Activated naive CD4-positive, alpha-beta T cell treated with anti-CD3 and anti-CD28 coated beads, Interleukin-2, amount 10 ng/mL, durations not matched to agents 7 days and 5 days (primary cell): Measurements from ENCODE around the gene PIGU.
A peak's percentile ranks its signal among the peaks of the same experiment; 100 is the strongest.

Experiments
- CTCF ChIA-PET: fragments of 350-600 bp; sonication (Branson Sonifier 250); formaldehyde crosslinking; loops from one replicate; lab custom pipeline; 2021; ENCODE audit warnings: antibody characterized with exemption; lab: Charles Lee
- DNase-seq: peaks from one replicate; pipeline ENCODE4 v3.0.0-alpha.2; 2020
- H3K27ac Mint-ChIP-seq: one replicate; pipeline ENCODE4 v1.8.0; 2021; ENCODE audit warnings: mild to moderate bottlenecking, moderate library complexity, mixed read lengths
- H3K27me3 Mint-ChIP-seq: one replicate; pipeline ENCODE4 v1.8.0; 2021; ENCODE audit warnings: mild to moderate bottlenecking, mixed read lengths
- H3K36me3 Mint-ChIP-seq: one replicate; pipeline ENCODE4 v1.8.0; 2021; ENCODE audit warnings: mixed read lengths
- H3K4me1 Mint-ChIP-seq: one replicate; pipeline ENCODE4 v1.8.0; 2021; ENCODE audit warnings: mixed read lengths
- H3K4me3 Mint-ChIP-seq: one replicate; pipeline ENCODE4 v1.8.0; 2021; ENCODE audit warnings: mild to moderate bottlenecking, moderate library complexity, mixed read lengths
- H3K9me3 Mint-ChIP-seq: one replicate; pipeline ENCODE4 v1.8.0; 2021; ENCODE audit warnings: mixed read lengths

The PIGU gene

DNA sequence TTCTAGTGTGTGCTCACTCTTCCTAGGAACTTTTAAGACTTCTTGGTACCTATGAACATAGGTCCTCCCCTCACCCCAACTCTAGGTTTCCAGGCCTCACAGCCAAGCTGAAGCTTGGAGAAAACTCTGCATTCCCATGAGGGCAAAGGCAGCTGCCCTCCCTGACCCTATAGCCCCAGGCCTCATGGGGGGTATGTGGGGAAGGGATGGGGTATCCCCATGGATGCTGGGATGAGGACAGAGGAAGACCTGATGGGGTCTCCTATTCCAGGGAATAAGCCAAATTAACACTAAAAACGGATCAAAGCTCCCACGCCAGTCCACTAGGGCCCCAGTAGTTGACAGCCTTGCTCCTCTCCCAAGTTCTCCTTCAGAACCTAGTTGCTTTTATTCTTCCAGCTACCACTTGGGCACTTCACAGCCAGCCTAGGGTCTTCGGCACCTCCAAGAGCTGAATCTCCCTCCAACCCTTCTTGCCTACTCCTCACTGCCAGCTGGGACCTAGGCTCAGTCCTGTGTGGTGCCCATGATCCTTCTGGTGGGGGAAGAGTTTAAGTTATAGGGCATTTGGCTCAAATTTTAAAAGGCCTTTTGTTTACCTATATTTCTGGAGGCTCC lies 35.0 kb upstream of the PIGU start:
- no peak overlapping the region for H3K27ac Mint-ChIP-seq
- CTCF ChIA-PET, result interaction anchor here (0.8 to 1.4 kb wide), 2 partner anchors 173 to 399 kb away, joined by 3 to 4 read pairs; no protein-coding TSS in a partner anchor
- peaks cover 20% of the 10 kb centered on the region for H3K4me1 Mint-ChIP-seq
- H3K27me3 Mint-ChIP-seq, result peaks cover 18% of the 10 kb centered on the region
- no peaks in the 10 kb centered on the region for H3K9me3 Mint-ChIP-seq
- no peak for DNase-seq
- H3K4me3 Mint-ChIP-seq, result no peak overlapping the region
- H3K36me3 Mint-ChIP-seq, result peaks cover 11% of the 10 kb centered on the region

DNA sequence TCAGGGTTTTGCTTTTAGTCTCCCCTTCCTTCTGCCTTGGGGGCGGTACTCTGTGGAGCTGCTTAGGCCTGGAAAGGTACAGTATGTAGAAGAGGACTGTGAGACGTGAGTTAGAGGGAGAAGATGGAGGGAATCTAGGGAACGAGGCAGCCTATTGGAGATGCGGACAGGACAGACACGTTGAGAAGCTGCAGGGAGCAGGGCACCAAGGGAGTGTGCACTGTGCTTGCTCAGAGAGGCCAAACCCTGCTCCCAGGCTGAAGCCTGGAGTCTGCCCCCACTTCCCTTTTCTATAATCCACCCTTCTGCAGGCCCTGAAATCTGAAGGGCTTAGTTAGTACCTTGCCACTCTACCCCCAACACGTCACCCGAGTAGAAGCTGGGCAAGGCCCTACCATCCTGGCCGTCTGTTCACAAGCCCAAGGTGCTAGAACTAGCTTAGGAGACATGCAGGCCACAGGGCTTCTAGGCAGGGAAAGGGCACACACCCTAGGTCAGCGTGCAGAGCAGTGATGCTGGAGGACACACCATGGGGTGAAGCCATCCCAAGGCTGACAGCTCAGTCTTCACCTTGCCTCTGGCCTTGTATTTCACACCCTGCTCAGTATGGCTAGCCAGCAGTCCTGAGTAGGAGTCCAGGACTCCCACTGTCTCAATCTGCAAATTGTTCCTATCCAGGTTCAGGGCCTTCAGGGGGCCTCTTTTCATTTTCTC lies 34.1 kb upstream of the PIGU start:
- Mint-ChIP-seq H3K27ac (no peak overlapping the region), H3K36me3 (peaks cover 11% of the 10 kb centered on the region), H3K9me3 (no peaks in the 10 kb centered on the region), H3K4me1 (peaks cover 29% of the 10 kb centered on the region), H3K4me3 (peak overlapping the region; percentile 77), H3K27me3 (peaks cover 24% of the 10 kb centered on the region)
- CTCF ChIA-PET, result interaction anchor here (1.0 to 1.4 kb wide), 4 partner anchors 58 to 398 kb away, joined by 3 to 5 read pairs (median 4); no protein-coding TSS in a partner anchor
- no peak for DNase-seq

DNA sequence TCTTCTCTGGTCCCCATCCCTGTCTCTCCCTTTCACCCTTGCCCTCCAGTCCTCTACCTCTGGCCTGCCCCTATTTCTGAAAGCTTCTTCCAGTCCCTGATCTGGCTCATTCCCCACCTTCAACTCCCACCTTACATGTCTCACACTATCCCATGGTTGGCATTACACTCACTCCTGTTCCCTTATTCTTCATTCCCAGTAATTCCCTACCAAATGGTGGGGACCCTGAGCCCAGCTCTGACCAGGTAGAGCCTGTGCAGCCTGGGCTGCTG lies 33.6 kb upstream of the PIGU start:
- peak overlapping the region; percentile 1 for H3K27ac Mint-ChIP-seq
- peaks cover 11% of the 10 kb centered on the region for H3K36me3 Mint-ChIP-seq
- CTCF ChIA-PET, result interaction anchor here (1.0 to 1.3 kb wide), 3 partner anchors 59 to 396 kb away, joined by 3 to 5 read pairs (median 3); no protein-coding TSS in a partner anchor
- DNase-seq, result no peak
- peak overlapping the region; percentile 77 for H3K4me3 Mint-ChIP-seq
- peaks cover 27% of the 10 kb centered on the region for H3K27me3 Mint-ChIP-seq
- no peaks in the 10 kb centered on the region for H3K9me3 Mint-ChIP-seq
- H3K4me1 Mint-ChIP-seq, result peaks cover 32% of the 10 kb centered on the region

DNA sequence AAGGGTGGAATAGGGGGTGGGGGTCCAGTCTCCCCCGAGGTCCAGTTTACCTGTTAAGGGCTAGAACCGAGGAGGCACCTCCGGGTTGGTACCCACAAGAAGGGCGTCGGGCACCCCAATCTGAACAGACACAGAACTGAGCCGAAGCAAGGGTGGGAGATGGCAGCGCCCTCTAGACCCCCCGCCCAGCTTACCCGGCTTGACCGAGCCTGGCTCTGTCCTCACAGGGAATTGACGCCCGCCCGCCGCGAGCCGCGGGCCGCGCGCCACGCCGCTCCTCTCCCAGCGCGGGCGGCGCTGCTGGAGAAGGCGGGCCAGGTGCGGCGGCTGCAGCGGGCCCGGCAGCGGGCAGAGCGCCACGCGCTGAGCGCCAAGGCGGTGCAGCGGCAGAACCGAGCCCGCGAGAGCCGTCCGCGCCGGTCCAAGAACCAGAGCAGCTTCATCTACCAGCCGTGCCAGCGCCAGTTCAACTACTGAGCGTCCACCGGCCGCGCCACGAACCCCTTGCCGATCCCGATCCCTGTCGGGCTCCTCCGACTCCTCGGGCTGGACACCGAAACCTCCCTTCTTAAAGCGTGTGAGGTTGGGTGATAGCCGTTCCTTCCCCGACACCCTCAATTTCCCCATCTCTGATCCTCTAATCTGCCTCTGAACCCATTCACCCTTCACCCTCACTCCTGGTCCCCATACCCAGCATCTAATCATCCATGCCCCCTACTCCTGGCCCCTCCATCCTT lies 33.1 kb upstream of the PIGU start:
- peaks cover 8% of the 10 kb centered on the region for H3K36me3 Mint-ChIP-seq
- peak overlapping the region; percentile 87 for H3K27ac Mint-ChIP-seq
- CTCF ChIA-PET, result interaction anchor here (1.0 to 1.7 kb wide), 4 partner anchors 59 to 398 kb away, joined by 3 to 5 read pairs (median 4); no protein-coding TSS in a partner anchor
- DNase-seq, result no peak
- no peaks in the 10 kb centered on the region for H3K9me3 Mint-ChIP-seq
- H3K27me3 Mint-ChIP-seq, result peaks cover 28% of the 10 kb centered on the region
- peak overlapping the region; percentile 80 for H3K4me3 Mint-ChIP-seq
- H3K4me1 Mint-ChIP-seq, result peaks cover 37% of the 10 kb centered on the region

DNA sequence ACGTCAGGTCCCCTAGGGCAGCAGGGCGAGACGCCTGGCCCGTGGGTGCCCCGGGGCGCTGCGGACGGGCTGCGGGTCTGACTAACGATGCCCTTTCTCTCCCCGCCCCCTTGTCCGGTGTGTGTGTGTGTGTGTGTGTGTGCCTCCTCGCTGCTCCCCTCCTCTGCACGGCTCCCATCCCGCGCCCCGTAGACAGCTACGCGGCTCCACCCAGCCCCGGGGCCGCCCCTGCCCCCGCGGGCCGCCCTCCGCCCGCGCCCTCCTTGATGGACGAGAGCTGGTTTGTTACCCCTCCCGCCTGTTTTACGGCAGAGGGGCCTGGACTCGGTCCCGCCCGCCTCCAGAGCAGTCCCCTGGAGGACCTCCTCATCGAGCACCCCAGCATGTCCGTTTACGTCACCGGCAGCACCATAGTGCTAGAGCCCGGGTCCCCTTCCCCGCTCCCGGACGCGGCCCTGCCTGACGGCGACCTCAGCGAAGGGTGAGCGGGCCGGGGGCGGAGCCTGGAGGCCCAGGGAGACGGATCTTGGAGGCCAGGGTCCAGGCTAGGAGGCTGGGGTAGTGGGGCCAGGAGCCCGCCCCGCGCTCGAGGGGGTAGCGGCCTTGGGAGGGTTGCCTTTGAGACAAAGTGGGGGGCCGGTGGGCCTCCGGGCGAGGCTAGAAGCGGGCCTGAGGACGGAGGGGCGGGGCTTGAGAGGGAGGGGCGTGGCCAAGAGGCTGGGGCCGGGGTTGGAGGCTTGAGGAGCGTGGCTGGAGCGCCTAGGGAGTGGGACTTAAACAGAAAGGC lies 32.3 kb upstream of the PIGU start:
- Mint-ChIP-seq H3K27me3 (peaks cover 32% of the 10 kb centered on the region), H3K4me3 (peak overlapping the region; percentile 80), H3K36me3 (peaks cover 5% of the 10 kb centered on the region), H3K9me3 (no peaks in the 10 kb centered on the region), H3K27ac (peak overlapping the region; percentile 87), H3K4me1 (peaks cover 43% of the 10 kb centered on the region)
- peak; percentile 89 for DNase-seq
- CTCF ChIA-PET, result interaction anchor here (1.0 to 5.2 kb wide), 4 partner anchors 33 to 397 kb away, joined by 3 to 63 read pairs (median 6); partner anchors contain the start of gene PIGU

DNA sequence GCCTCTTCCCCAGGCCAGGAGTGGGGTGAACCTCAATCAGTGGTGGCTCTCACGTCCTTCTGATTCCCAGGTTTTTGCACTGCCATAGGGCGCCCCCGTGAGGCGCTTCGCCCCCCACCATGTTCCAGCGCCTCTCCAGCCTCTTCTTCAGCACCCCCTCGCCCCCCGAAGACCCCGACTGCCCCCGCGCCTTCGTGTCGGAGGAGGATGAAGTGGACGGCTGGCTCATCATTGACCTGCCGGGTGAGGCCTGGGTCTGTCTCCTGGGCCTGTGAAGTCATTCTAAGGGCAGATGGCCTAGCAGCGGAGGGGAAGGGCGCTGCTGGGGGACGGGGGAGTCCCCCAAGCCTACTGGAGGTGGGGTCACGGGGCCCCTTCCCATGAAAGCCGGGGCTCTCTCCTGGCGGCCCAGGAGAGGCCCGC lies 31.7 kb upstream of the PIGU start:
- Mint-ChIP-seq H3K27me3 (peaks cover 35% of the 10 kb centered on the region), H3K4me1 (peaks cover 45% of the 10 kb centered on the region), H3K36me3 (peaks cover 5% of the 10 kb centered on the region)

DNA sequence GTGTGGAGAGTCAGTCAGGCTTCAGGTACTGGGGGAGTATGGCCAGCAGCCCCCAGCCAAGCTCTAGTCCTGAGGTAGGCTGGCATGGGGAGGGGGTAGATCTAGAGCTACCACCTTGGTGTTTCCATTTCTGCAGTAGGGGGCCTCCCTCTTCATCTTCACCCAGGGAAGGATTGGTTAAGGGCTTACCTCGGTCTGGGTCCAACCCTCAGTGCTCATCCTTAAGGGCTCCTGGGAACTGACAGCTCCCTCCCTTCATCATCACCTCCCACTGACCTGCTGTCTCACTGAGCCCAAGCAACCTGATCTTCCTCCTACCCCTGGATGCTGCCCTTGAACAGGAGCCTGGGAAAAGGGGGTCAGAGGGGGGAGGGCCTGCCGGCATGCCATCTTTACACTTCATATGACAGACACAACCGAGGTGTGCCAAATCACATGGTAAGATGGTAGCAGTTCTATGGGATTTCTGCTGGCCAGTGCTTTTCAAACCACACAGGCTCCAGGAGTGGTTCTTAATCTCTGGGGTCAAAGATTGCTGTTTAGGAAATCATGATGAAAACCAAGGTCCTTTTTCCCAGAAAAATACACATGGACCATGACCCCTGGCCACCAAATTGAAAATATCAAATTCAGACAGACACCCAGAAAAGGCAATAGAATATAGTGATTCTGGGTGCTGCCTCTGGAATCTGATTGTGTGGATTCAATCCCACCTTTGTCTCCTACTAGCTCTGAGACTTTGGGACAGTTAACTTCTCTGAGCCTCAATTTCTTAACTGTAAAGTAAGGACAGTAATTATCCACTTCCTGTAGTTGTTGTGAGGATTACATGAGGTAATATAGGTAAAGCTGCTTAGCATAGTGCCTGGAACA lies 30.3 kb upstream of the PIGU start:
- CTCF ChIA-PET, result interaction anchor here (1.0 to 6.1 kb wide), 11 partner anchors 23 to 395 kb away, joined by 3 to 63 read pairs (median 4); partner anchors contain the start of gene MAP1LC3A
- peaks cover 54% of the 10 kb centered on the region for H3K4me1 Mint-ChIP-seq
- no peak overlapping the region for H3K4me3 Mint-ChIP-seq

More for the DNA sequence above, 31.7 kb upstream of the PIGU start:
- Mint-ChIP-seq H3K4me3 (peak overlapping the region; percentile 80), H3K27ac (peak overlapping the region; percentile 87), H3K9me3 (no peaks in the 10 kb centered on the region)
- DNase-seq, result peak; percentile 73
- CTCF ChIA-PET, result interaction anchor here (0.8 to 6.1 kb wide), 11 partner anchors 20 to 452 kb away, joined by 3 to 63 read pairs (median 3); partner anchors contain the start of gene PIGU

DNA sequence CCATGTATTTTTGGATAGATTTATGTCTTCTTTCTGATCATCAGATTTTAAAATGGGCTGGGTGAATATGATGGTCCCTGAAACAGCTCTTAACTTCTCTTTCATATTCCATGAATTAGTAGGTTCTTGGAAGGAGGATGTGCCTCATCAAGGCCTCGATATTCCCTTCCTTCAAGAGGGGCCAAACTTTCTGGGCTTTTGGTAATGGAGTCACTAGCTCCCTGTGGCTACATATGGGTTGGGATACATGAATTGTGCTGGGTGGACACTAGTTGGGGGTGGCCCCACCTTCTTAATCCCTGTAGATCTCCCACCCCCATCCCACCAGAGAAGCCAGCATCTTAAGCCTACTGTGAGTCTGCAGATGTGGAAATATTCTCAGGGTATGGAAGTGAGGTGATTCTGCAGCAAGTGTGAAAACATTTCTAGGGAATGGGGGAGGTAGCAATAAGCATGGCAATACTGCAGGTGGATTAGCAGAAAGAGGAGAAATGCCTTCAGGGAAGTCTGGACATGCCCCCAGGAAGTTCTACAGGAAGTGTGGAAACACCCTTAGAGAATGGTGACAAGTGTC lies 29.5 kb upstream of the PIGU start:
- Mint-ChIP-seq H3K4me1 (peaks cover 54% of the 10 kb centered on the region), H3K4me3 (no peak overlapping the region), H3K27ac (no peak overlapping the region), H3K36me3 (no peaks in the 10 kb centered on the region), H3K27me3 (peaks cover 53% of the 10 kb centered on the region), H3K9me3 (no peaks in the 10 kb centered on the region)
- DNase-seq, result no peak
- CTCF ChIA-PET, result interaction anchor here (1.0 to 6.1 kb wide), 8 partner anchors 22 to 395 kb away, joined by 3 to 63 read pairs (median 4); partner anchors contain the start of gene DYNLRB1

More for the DNA sequence above, 30.3 kb upstream of the PIGU start:
- Mint-ChIP-seq H3K36me3 (no peaks in the 10 kb centered on the region), H3K27me3 (peaks cover 48% of the 10 kb centered on the region), H3K9me3 (no peaks in the 10 kb centered on the region), H3K27ac (no peak overlapping the region)
- no peak for DNase-seq

DNA sequence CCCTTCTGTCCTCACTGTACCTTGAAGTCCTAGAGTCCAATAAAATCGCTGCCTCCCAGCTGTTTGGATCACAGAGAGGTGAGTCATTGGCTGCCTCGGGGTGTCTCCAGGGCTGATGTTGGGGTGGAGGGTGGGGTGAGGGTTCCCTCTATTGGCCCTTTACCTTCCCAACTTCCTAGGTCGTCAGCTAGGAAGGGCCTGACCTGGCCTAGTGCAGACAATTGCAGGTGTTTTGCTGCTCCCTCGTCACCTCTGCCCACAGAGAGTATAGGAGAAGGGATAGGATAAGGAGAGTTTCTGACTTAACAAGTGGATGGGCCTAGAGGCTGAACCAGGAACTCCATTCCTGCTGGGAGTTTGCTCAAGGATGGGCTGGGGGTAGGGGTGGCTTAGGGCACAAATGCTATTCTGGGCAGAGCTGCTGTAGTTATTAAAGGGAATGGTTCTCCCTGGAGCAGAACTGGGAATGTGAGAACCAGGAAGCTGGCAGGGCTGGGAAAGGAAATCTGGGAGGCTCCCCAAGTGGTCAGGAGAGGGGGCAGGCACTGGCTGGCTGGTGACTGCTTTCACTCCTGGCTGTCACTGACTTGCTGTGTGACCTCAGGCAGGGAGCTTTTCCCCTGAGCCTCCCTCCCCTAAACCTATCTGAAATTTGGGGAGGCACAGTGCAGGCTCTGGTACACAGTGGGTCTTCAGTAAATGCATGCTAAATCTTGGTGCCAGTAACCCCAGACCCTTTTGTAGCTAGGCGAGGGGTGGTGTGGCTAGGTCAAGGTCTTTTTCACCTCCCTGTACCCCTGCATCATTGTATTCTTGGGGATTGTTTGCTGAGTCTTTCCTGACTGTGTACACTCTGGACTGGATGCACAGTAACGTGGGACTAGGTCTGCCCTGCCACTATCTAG lies 28.8 kb upstream of the PIGU start:
- Mint-ChIP-seq H3K27ac (peak overlapping the region; percentile 90), H3K4me1 (peaks cover 51% of the 10 kb centered on the region), H3K4me3 (peak overlapping the region; percentile 84)

DNA sequence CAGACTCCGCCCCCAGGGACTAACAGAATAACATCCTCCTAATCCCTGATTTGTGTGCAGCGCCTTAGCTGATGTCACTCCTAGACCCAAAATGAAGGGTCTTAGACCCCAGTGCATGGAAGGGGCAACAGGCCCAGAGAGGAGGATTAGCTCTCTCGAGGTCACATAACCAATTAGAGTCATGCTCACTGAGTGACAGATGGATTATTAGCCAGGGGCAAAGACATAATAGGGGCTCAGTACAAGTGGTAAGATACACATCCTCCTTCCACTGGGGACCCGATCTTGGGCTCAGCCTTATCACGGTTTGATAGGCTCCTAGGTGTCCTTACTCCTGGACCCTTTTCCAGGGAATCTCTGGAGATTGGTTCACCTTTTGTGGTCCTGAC lies 28.1 kb upstream of the PIGU start:
- no peaks in the 10 kb centered on the region for H3K36me3 Mint-ChIP-seq
- DNase-seq, result no peak
- H3K4me1 Mint-ChIP-seq, result peaks cover 46% of the 10 kb centered on the region
- CTCF ChIA-PET, result interaction anchor here (0.6 to 6.1 kb wide), 3 partner anchors 166 to 393 kb away, joined by 3 to 63 read pairs (median 53); no protein-coding TSS in a partner anchor
- H3K4me3 Mint-ChIP-seq, result peak overlapping the region; percentile 84
- no peaks in the 10 kb centered on the region for H3K9me3 Mint-ChIP-seq
- H3K27me3 Mint-ChIP-seq, result peaks cover 47% of the 10 kb centered on the region
- peak overlapping the region; percentile 90 for H3K27ac Mint-ChIP-seq

More for the DNA sequence above, 28.8 kb upstream of the PIGU start:
- no peaks in the 10 kb centered on the region for H3K9me3 Mint-ChIP-seq
- DNase-seq, result peak; percentile 25
- no peaks in the 10 kb centered on the region for H3K36me3 Mint-ChIP-seq
- peaks cover 52% of the 10 kb centered on the region for H3K27me3 Mint-ChIP-seq
- CTCF ChIA-PET, result interaction anchor here (0.6 to 6.1 kb wide), 9 partner anchors 23 to 394 kb away, joined by 3 to 63 read pairs (median 3); partner anchors contain the start of gene DYNLRB1

DNA sequence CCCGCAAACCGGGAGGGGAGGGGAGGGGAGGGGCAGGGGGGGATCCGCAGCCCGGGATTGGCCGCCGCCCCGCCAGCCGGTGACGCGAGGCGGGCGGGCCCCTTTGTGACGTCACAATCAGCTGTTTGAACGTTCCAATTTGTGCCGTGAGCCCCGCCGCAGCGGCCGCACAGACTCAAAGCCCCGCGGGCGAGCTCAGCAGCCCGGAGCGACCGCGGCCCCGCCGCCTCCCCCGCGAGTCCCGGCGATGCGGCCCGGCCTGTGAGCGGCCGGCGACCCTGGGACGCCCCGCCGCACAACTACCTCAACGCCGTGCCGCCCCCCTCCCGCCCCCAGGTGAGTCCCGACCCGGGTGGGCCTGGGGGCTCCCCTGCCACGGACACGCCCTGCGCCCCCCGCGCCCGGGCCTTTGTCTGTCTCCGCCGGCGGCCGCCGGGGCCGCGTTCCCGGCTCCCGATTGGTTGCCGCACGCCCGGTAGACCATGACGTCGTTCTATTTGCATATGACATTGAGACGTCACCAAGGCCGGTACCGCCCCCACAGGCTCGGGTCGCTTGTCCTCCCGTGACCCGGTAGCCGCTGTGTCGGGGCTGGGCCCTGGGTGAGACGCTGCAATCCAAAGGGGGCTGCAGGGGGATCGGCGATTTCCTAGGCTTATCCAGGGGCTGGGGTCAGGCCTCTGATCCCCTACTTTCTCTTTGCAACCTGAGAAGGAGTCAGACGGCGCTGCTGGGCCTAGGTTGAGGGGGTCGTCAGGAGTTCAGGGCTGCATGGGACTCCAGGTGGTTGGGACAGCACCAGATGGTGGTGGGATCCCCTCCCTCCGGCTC lies 27.5 kb upstream of the PIGU start, which contains the start of gene TP53INP2:
TSS of gene TP53INP2 (plus strand) at position 168 of the 831 bp plus-strand sequence. CDS start 4,396 bp downstream, outside the sequence.
- no peaks in the 10 kb centered on the region for H3K9me3 Mint-ChIP-seq
- CTCF ChIA-PET, result interaction anchor here (1.5 to 6.1 kb wide), 4 partner anchors 69 to 393 kb away, joined by 3 to 63 read pairs (median 30); no protein-coding TSS in a partner anchor
- peak; percentile 95 for DNase-seq
- H3K4me1 Mint-ChIP-seq, result peaks cover 46% of the 10 kb centered on the region
- H3K27me3 Mint-ChIP-seq, result peaks cover 47% of the 10 kb centered on the region
- no peaks in the 10 kb centered on the region for H3K36me3 Mint-ChIP-seq
- H3K4me3 Mint-ChIP-seq, result peak within 1 kb of the TSS; percentile 97
- peak within 1 kb of the TSS; percentile 90 for H3K27ac Mint-ChIP-seq
